ENCODE measurements around the gene DDX27. TPM values are rescaled to one million over a fixed set of nuclear protein-coding genes. Genes with fewer than 3 reads are reported as not detected.

The DDX27 gene
- total RNA-seq, 2 experiments from 2014 or later = 40.6 to 41.2 TPM

DNA sequence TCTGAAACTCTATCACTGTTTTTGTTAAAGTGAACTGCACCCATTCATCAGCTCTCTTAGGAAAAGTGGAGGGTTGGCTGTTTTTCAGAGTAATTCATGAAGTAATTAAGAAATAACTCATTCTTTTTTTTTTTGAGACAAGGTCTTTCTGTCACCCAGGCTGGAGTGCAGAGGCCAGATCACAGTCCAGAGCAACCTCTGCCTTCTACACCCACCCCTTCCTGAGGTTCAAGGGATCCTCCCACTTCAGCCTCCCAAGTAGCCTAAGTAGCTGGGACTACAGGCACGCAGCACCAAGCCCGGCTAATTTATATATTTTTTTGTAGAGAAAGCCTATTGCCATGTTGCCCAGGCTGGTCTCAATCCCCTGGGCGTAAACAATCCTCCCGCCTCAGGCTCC is 56.0 kb downstream of the DDX27 start:
- no peaks in the 10 kb centered on the region for H3K9me3 Mint-ChIP-seq
- peaks cover 60% of the 10 kb centered on the region for H3K4me1 Mint-ChIP-seq (ENCODE audit: low read depth)
- no peaks in the 10 kb centered on the region for H3K27me3 Mint-ChIP-seq (ENCODE audit: low read depth)
- no peak for DNase-seq
- intact Hi-C loops (cut with micrococcal nuclease) = loop anchor here (5.0 to 10.0 kb wide), 4 partner anchors 420 to 1773 kb away; partner anchors contain the start of genes NCOA3 and PREX1
- H3K36me3 Mint-ChIP-seq (ENCODE audit: low read depth) = peaks cover 57% of the 10 kb centered on the region
- H3K4me3 Mint-ChIP-seq = peak overlapping the region; percentile 99
- CTCF ChIA-PET = interaction anchor here (0.6 to 0.7 kb wide), 3 partner anchors 31 to 48 kb away, joined by 3 to 4 read pairs (median 4); no protein-coding TSS in a partner anchor
- H3K27ac Mint-ChIP-seq = peak overlapping the region; percentile 100

GRCh38 chr20:49275636-49276035 is 56.4 kb downstream of the DDX27 start:
- intact Hi-C loops (cut with micrococcal nuclease) = loop anchor here (1.0 to 10.0 kb wide), 9 partner anchors 16 to 1773 kb away; partner anchors contain the start of genes DDX27, NCOA3 and PREX1
- CTCF ChIA-PET = interaction anchor here (0.6 to 1.2 kb wide), 2 partner anchors 13 to 30 kb away, joined by 4 to 8 read pairs; no protein-coding TSS in a partner anchor
- peak overlapping the region; percentile 99 for H3K4me3 Mint-ChIP-seq

DNA sequence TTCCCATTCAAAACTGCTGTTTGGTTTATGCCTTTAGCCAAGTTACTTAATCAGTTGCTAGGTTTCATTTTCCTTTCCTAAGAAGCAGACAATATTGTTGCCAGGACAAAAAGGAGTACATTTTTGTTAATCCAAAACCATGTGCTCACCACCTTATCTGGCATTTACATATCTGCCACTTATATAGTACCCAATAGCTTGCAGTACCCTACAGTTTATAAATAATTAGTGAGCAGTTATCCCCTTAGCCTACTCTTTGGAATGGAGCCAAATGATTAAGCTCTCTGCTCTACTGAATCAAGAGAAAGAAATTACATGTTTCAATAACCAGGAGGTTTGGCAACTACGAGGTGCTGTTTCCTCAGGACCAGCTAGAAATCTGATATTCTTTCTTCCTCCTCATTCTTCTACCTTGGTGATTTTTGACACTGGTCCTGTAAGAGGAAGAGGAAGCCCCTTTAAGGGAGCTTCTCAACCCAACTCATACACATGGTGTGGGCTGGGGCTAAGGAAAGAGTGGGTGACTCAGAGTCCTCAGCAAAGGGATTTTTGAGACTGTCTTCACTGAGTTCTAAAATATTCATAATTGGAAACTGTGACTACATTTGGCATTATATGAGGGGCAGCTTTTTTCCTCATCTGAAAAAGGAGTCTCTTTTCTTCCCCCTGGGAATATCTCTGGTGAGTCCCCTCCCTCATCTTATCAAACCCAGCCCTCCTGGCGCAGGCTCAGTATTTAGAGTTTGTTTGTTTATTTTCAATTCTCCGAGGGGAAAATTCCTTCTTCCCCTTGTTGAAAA is 57.1 kb downstream of the DDX27 start:
- peak; percentile 80 for DNase-seq
- H3K4me1 Mint-ChIP-seq (ENCODE audit: low read depth) = peaks cover 58% of the 10 kb centered on the region
- peaks cover 57% of the 10 kb centered on the region for H3K36me3 Mint-ChIP-seq (ENCODE audit: low read depth)
- peaks cover 3% of the 10 kb centered on the region for H3K9me3 Mint-ChIP-seq
- H3K4me3 Mint-ChIP-seq = peak overlapping the region; percentile 99
- peak overlapping the region; percentile 100 for H3K27ac Mint-ChIP-seq
- intact Hi-C loops (cut with micrococcal nuclease) = loop anchor here (1.0 to 10.0 kb wide), 9 partner anchors 17 to 1774 kb away; partner anchors contain the start of genes DDX27, NCOA3 and PREX1
- CTCF ChIA-PET = interaction anchor here (0.6 to 1.2 kb wide), 3 partner anchors 9 to 30 kb away, joined by 3 to 8 read pairs (median 4); no protein-coding TSS in a partner anchor
- H3K27me3 Mint-ChIP-seq (ENCODE audit: low read depth) = no peaks in the 10 kb centered on the region

More at GRCh38 chr20:49275636-49276035, 56.4 kb downstream of the DDX27 start:
- H3K4me1 Mint-ChIP-seq (ENCODE audit: low read depth) = peaks cover 58% of the 10 kb centered on the region
- no peaks in the 10 kb centered on the region for H3K27me3 Mint-ChIP-seq (ENCODE audit: low read depth)
- peaks cover 57% of the 10 kb centered on the region for H3K36me3 Mint-ChIP-seq (ENCODE audit: low read depth)
- H3K27ac Mint-ChIP-seq = peak overlapping the region; percentile 100
- DNase-seq = no peak
- H3K9me3 Mint-ChIP-seq = no peaks in the 10 kb centered on the region

DNA sequence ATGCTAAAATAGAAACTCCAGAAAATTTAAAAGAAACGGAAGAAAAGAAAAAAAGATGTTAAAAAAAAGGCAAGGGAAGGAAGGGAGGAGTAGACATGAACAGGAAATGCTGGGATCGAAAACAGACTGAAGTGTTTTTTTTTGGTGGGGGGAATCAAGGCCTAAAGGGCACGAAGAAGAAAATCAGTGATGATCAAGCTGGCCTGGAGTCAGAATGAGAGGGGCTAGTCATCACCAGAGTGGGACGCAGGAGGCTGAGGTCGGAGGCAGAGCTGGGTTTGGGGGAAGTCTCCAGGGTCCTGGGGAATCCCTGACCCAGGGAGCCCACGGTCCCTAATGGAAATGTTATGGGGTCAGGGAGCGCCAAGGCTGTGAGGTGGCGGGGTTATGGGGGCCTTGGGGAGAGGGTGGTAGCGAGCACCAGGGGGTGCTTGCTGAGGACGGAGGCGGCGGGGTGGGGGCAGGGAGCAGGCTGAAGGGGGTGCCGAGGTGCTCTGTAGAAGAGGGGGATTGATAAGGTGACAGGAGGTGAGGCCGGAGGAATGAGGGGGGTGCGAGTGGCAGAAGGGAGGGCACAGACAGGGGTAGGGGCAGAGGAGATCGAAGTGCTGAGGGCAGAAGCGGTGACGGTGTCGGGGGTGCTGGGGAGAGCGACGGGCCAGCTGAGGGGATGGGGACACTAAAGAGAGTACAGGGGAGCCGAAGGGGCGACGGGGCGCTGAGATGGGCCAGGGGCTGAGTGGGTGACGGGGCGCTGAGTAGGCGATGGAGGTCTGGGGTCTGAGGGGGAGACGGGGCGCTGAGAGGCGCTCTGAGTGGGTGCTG is 58.0 kb downstream of the DDX27 start:
- intact Hi-C loops (cut with micrococcal nuclease) = loop anchor here (1.0 to 10.0 kb wide), 10 partner anchors 18 to 1775 kb away; partner anchors contain the start of genes DDX27, NCOA3 and PREX1
- DNase-seq = peak; percentile 87
- H3K27ac Mint-ChIP-seq = peak overlapping the region; percentile 100
- CTCF ChIA-PET = interaction anchor here (1.0 to 1.2 kb wide), 2 partner anchors 10 to 31 kb away, joined by 3 to 4 read pairs; no protein-coding TSS in a partner anchor
- peak overlapping the region; percentile 99 for H3K4me3 Mint-ChIP-seq
- H3K4me1 Mint-ChIP-seq (ENCODE audit: low read depth) = peaks cover 58% of the 10 kb centered on the region
- peaks cover 5% of the 10 kb centered on the region for H3K9me3 Mint-ChIP-seq
- peaks cover 60% of the 10 kb centered on the region for H3K36me3 Mint-ChIP-seq (ENCODE audit: low read depth)
- H3K27me3 Mint-ChIP-seq (ENCODE audit: low read depth) = no peaks in the 10 kb centered on the region

- CTCF ChIA-PET = no interaction called here
- Mint-ChIP-seq H3K9me3 (peaks cover 5% of the 10 kb centered on the region), H3K36me3 (ENCODE audit: low read depth) (peaks cover 60% of the 10 kb centered on the region), H3K27me3 (ENCODE audit: low read depth) (no peaks in the 10 kb centered on the region), H3K4me1 (ENCODE audit: low read depth) (peaks cover 59% of the 10 kb centered on the region), H3K4me3 (peak overlapping the region; percentile 99), H3K27ac (peak overlapping the region; percentile 100)
- no peak for DNase-seq
- intact Hi-C loops (cut with micrococcal nuclease) = loop anchor here (1.0 to 10.0 kb wide), 10 partner anchors 31 to 1775 kb away; partner anchors contain the start of genes CSE1L, NCOA3, PREX1 and SLC9A8
These were observed 58.5 kb downstream of the DDX27 start for GRCh38 chr20:49277786-49278035.

DNA sequence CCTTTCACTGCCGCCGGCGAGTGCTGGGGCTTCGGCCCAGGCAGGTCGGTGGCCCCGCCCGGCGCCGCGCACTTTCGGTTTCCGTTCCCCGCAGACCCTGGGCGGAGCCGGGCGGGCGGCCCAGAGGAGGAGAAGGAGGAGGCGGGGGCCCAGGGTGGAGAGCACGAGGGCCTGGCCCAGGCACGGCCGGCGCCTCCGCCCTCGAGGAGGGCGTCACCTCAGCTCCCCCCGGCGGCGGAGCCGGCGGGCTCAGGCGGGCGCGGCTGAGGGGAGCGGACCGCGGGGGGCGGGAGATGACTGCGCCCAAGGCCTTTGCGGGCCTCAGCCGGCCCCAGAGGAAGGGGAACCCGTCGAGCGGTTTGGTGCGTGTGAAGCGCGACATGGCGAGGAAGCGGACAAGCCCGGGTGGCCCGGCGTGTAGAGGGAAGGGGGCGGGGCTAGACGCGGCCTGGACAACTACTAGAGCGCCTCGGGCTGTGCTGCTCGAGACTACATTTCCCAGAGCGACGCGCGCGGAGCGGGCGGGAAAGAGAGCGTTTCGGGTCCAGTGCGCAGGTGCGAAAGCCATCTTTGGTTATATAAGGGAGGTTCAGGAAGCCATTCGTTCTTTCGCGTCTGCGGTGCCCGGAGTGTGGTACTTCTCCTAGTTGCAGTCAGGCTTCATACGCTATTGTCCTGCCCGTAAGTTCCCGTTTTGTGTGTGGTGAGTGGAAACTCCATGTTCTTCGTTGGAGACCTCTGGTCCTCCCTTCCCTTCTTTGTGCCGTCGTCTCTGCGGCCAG is 59.0 kb downstream of the DDX27 start, which contains the start of gene ZNFX1:
TSS of gene ZNFX1 (minus strand) at position 22 of the 782 bp plus-strand sequence. CDS start 2,218 bp downstream, outside the sequence.
- intact Hi-C loops (cut with micrococcal nuclease) = loop anchor here (1.0 to 10.0 kb wide), 7 partner anchors 90 to 1776 kb away; partner anchors contain the start of genes CSE1L, NCOA3, PREX1 and SLC9A8
- Mint-ChIP-seq H3K9me3 (peaks cover 5% of the 10 kb centered on the region), H3K27ac (peak within 1 kb of the TSS; percentile 100), H3K4me1 (ENCODE audit: low read depth) (peaks cover 62% of the 10 kb centered on the region), H3K4me3 (peak within 1 kb of the TSS; percentile 99), H3K27me3 (ENCODE audit: low read depth) (no peaks in the 10 kb centered on the region), H3K36me3 (ENCODE audit: low read depth) (peaks cover 64% of the 10 kb centered on the region)
- peak; percentile 99 for DNase-seq
- CTCF ChIA-PET = interaction anchor here (0.7 kb wide), 1 partner anchor 9 kb away, joined by 3 read pairs; no protein-coding TSS in a partner anchor

GRCh38 chr20:49278818-49279676 is 59.8 kb downstream of the DDX27 start:
- CTCF ChIA-PET = interaction anchor here (0.7 to 0.9 kb wide), 2 partner anchors 8 to 33 kb away, joined by 3 read pairs; no protein-coding TSS in a partner anchor
- peaks cover 6% of the 10 kb centered on the region for H3K9me3 Mint-ChIP-seq

GRCh38 chr20:49279677-49280462 is 60.7 kb downstream of the DDX27 start:
- no peak for DNase-seq
- intact Hi-C loops (cut with micrococcal nuclease) = loop anchor here (2.0 to 10.0 kb wide), 5 partner anchors 415 to 1778 kb away; partner anchors contain the start of genes NCOA3, PREX1 and SLC9A8
- Mint-ChIP-seq H3K4me3 (peak overlapping the region; percentile 99), H3K27ac (peak overlapping the region; percentile 90), H3K27me3 (ENCODE audit: low read depth) (no peaks in the 10 kb centered on the region), H3K36me3 (ENCODE audit: low read depth) (peaks cover 79% of the 10 kb centered on the region), H3K9me3 (peaks cover 7% of the 10 kb centered on the region), H3K4me1 (ENCODE audit: low read depth) (peaks cover 69% of the 10 kb centered on the region)
- CTCF ChIA-PET = interaction anchor here (0.6 to 1.0 kb wide), 3 partner anchors 13 to 520 kb away, joined by 3 to 6 read pairs (median 5); no protein-coding TSS in a partner anchor

More at GRCh38 chr20:49278818-49279676, 59.8 kb downstream of the DDX27 start:
- intact Hi-C loops (cut with micrococcal nuclease) = loop anchor here (1.0 to 10.0 kb wide), 7 partner anchors 91 to 1777 kb away; partner anchors contain the start of genes CSE1L, NCOA3, PREX1 and SLC9A8
- H3K4me3 Mint-ChIP-seq = peak overlapping the region; percentile 99
- DNase-seq = no peak
- H3K36me3 Mint-ChIP-seq (ENCODE audit: low read depth) = peaks cover 71% of the 10 kb centered on the region
- peak overlapping the region; percentile 90 for H3K27ac Mint-ChIP-seq
- peaks cover 62% of the 10 kb centered on the region for H3K4me1 Mint-ChIP-seq (ENCODE audit: low read depth)
- H3K27me3 Mint-ChIP-seq (ENCODE audit: low read depth) = no peaks in the 10 kb centered on the region

GRCh38 chr20:49280463-49281058 is 61.3 kb downstream of the DDX27 start:
- Mint-ChIP-seq H3K36me3 (ENCODE audit: low read depth) (peaks cover 80% of the 10 kb centered on the region), H3K4me3 (peak overlapping the region; percentile 99), H3K9me3 (peaks cover 9% of the 10 kb centered on the region), H3K4me1 (ENCODE audit: low read depth) (peaks cover 69% of the 10 kb centered on the region), H3K27me3 (ENCODE audit: low read depth) (no peaks in the 10 kb centered on the region), H3K27ac (peak overlapping the region; percentile 90)
- intact Hi-C loops (cut with micrococcal nuclease) = no loop called here
- CTCF ChIA-PET = interaction anchor here (0.6 to 1.0 kb wide), 2 partner anchors 13 to 520 kb away, joined by 5 to 6 read pairs; no protein-coding TSS in a partner anchor
- DNase-seq = no peak
